ENCODE data around the gene APOO. TPM values are rescaled to one million over a fixed set of nuclear protein-coding genes. Genes with fewer than 3 reads are reported as not detected.

The APOO gene
- total RNA-seq, 1 donor from 2014 or later, result 27.7 TPM

DNA sequence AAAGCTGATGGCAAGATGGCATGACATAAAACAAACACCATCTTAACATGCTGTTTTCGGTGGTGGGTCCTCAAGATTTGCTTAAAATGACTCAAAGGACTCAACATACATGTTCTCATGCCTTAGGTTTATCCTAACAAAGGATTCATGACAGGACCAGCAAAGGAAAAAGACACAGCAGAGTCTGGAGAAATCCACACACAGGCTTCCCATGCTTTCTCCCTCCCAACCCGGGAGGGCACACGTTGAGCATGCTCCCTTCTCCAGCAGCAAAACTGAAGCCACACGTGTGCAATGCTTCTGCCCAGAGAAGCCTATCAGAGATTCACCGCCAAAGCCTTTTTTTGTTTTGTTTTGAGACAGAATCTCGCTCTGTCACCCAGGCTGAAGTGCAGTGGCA lies 84.9 kb downstream of the APOO start:
- no peak for DNase-seq (ENCODE audit: low spot score in 2 of 2)
- no peak for FAIRE-seq

GRCh38 chrX:23822397-23822796 lies 85.3 kb downstream of the APOO start:
- DNase-seq (ENCODE audit: low spot score in 2 of 2) (no peak), FAIRE-seq (peak; percentile 69)

GRCh38 chrX:23821847-23822246 lies 85.9 kb downstream of the APOO start:
- FAIRE-seq (no peak), DNase-seq (ENCODE audit: low spot score in 2 of 2) (no peak)

DNA sequence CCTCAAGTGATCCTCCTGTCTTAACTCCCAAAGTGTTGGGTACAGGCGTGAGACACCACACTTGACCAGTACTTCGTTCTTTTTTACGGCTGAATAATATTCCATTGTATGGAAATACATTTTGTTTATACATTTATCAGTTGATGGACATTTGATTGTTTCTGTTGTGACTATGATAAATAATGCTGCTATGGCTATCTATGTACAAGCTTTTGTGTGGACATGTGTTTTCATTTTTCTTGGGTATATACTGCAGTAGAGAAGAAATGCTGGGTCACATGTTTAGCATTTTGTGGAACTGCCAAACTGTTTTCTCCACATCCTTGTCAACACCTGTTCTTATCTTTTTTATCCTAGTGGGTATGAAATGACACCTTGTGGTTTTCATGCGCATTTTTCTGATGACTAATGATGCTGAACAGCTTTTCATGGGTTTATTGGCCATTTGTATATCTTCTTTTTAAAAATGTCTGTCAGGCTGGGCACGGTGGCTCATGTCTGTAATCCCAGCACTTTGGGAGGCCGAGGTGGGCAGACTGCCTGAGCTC lies 87.4 kb downstream of the APOO start:
- DNase-seq (ENCODE audit: low spot score in 2 of 2), result no peak

DNA sequence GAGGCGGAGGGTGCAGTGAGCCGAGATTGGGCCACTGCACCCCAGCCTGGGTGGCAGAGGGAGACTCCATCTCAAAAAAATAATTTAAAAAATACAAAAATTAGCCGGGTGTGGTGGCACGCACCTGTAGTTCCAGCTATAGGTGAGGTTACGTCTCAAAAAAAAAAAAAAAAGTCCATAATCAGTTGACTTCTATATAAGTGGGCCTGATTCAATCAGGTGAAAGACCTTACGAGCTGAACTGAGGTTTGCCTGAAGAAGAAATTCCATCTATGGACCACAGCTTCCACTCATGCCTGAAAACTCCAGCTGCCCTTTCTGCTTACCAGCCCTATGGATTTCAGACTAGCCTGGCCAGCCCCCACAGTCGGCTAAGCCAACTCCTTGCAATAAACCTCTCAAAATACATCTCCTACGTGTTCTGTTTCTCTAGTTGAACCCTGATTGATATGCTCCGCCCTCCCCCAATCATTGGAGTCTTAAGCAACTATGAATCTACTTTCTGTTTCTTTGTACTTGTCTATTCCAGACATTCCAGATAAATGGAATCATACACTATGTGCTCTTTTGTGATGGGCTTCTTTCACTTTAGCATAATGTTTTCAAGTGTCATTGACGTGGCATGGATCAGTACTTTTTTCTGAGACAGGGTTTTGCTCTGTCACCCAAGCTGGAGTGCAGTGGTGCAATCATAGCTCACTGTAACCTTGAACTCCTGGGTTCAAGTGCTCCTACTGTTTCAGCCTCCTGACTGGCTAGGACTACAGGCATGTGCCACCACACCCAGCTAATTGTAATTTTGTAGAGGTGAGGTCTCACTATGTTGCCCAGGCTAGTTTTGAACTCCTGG lies 88.1 kb downstream of the APOO start:
- no peak for FAIRE-seq
- no peak for DNase-seq (ENCODE audit: low spot score in 2 of 2)

More for the DNA sequence above, 87.4 kb downstream of the APOO start:
- FAIRE-seq, result no peak

DNA sequence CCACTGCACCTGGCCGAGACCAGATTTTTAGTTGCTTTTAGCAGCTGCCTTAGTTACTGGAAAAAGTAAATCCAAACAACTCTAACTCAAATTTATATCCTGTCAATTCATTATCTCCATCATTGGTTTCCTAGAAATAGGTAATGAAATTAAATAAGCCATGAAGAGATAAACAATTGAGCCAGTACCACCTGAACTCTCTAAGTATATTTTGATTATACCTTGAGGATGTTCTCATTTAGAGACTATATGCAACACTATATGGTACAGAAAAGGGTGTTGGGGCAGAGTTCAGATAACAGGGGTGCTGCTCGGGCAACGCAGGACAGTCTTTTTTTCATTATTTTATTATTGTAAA lies 89.8 kb downstream of the APOO start:
- DNase-seq (ENCODE audit: low spot score in 2 of 2), result no peak
- no peak for FAIRE-seq

GRCh38 chrX:23816179-23816578 lies 91.6 kb downstream of the APOO start:
- FAIRE-seq, result no peak

GRCh38 chrX:23815376-23815775 lies 92.4 kb downstream of the APOO start:
- DNase-seq (ENCODE audit: low spot score in 2 of 2) (no peak), FAIRE-seq (no peak)

More at GRCh38 chrX:23816179-23816578, 91.6 kb downstream of the APOO start:
- no peak for DNase-seq (ENCODE audit: low spot score in 2 of 2)

DNA sequence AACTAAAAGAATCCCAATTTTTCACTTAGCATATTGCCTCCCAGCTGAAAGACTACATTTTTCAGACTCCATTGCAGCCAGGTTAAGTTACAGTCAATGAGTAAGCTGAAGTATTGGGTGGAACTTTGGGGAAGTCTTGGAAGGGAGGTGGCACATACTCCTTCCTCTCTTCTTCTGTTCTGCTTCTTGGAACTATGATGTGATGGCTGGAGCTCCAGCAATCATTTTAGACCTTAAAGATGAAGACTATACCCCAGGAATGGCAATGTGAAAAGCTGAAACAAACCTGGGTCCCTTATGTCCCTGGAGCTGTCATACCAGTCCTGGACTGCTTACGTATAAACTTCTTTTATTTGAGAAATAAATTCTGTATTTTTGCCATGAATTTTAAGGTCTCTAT lies 93.9 kb downstream of the APOO start:
- no peak for FAIRE-seq
- no peak for DNase-seq (ENCODE audit: low spot score in 2 of 2)

DNA sequence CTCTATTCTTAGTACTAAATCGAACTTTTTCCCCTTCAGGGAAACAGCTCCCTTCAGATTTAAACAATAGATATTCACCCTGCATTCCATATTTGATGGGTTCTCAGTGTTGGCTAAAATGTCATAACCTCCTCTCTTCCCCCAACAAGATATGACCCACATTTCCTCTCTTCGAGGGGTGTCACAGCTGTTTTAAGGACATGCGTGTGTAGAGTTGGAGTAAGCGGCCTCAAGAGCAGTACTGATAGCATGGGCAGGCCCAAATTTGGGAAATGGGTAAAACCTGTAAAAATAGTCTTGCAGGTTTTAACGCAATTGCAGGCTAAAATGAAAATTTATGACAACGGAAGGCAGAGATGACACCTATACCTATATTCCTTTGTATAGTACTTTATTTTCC lies 96.1 kb downstream of the APOO start:
- DNase-seq (ENCODE audit: low spot score in 2 of 2), result no peak
- FAIRE-seq, result no peak

- FAIRE-seq, result no peak
- no peak for DNase-seq (ENCODE audit: low spot score in 2 of 2)
Measured at GRCh38 chrX:23811108-23811651, 96.6 kb downstream of the APOO start.

DNA sequence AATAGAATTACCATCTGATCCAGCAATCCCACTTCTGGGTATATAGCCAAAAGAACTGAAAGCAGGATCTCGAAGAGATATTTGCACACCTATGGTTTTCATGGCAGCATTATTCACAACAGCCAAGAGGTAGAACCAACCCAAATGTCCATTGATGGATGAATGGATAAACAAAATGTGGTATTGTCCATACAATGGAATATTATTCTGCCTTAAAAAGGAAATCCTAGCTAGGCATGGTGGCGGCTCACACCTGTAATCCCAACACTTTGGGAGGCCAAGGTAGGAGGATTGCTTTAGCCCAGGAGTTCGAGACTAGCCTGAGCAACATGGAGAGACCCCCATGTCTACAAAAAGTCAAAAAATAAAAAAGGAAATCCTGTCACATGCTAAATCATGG lies 97.5 kb downstream of the APOO start:
- FAIRE-seq, result no peak

DNA sequence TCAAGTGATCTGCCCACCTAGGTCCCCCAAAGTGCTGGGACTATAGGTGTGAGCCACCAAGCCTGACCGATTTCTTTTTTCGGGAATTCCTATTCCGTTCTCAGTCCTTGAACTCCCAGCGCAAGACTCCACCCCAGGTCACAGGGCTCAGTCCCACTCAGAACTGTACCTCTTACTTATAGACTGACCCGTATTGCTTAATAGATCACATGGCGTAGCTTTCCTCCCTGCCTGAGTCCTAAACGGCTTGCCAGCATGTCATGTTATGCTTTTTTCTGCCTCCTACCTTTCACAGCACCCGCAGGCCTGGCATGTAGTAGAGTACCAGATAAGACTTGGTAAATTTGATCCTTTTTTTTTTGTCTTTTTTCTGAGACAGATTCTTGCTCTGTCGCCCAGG lies 102.3 kb downstream of the APOO start:
- FAIRE-seq (no peak), DNase-seq (ENCODE audit: low spot score in 2 of 2) (no peak)

More for the DNA sequence above, 97.5 kb downstream of the APOO start:
- DNase-seq (ENCODE audit: low spot score in 2 of 2), result no peak

GRCh38 chrX:23804578-23804977 lies 103.2 kb downstream of the APOO start:
- no peak for DNase-seq (ENCODE audit: low spot score in 2 of 2)
- FAIRE-seq, result no peak

GRCh38 chrX:23803931-23804381 lies 103.8 kb downstream of the APOO start:
- FAIRE-seq, result no peak
- DNase-seq (ENCODE audit: low spot score in 2 of 2), result no peak

DNA sequence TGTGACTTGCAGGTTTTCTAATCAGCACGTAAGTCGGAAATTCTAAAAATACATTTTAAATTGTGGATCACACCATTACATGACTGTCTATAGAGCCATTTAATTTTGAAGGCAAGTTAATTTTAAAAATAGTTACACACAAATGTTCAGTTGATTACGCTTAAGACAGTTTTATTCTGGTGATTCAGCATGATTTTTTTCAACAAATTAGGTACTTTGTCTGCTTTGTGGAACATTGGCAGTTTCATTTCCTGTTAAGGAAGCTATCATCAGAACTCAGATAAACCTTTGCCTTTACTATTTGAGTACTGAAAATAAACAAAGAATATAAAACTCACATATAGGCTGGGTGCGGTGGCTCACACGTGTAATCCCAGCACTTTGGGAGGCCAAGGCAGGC lies 105.3 kb downstream of the APOO start:
- DNase-seq (ENCODE audit: low spot score in 2 of 2), result no peak
- FAIRE-seq, result no peak

DNA sequence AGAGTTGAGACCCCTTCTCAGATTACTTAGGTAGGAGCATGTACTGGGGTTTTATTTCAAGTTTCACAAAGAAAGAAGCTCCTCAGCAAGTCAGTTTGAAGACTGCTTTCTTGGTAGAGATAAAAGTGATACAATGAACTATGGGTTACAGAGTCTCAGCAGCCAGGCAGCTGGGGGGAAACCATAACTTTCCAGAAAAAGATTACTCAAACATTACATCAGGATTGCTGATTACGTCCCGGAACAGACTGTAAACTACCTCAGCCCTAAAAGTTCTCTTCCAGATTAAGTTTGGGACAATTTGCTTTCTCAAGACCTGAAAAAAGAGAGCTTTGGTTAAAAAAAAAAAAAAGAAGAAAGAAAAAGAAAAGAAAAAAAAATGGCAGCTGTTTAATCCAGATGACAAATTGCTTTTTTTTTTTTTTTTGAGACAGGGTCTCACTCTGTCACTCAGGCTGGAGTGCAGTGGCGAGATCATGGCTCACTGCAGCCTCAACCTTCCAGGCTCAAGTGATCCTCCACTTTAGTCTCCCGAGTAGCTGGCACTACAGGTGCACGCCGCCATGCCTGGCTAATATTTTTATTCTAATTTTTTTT lies 108.2 kb downstream of the APOO start:
- FAIRE-seq (no peak), DNase-seq (ENCODE audit: low spot score in 2 of 2) (no peak)

GRCh38 chrX:23797371-23798128 lies 110.2 kb downstream of the APOO start:
- DNase-seq (ENCODE audit: low spot score in 2 of 2) (no peak), FAIRE-seq (no peak)

DNA sequence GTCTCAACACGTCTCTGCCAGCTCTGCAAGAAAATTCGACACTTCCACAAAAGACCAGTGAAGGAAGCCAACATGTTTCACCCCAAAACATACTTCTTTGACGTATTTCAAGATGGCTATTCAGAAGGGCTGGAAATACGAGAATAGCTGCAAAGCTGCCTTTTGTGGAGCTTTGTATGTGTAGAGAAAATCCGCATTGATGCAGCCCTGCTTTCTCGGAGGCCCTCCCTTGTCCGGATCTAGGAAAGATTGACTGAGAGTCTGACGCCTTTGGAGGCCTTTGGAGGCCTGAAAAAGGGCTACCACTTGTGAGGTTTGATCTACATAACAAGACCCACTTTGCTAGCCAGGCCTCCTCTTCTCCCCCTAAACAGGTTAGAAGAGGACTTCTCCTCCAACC lies 112.5 kb downstream of the APOO start:
- DNase-seq (ENCODE audit: low spot score in 2 of 2), result no peak
- FAIRE-seq, result no peak

DNA sequence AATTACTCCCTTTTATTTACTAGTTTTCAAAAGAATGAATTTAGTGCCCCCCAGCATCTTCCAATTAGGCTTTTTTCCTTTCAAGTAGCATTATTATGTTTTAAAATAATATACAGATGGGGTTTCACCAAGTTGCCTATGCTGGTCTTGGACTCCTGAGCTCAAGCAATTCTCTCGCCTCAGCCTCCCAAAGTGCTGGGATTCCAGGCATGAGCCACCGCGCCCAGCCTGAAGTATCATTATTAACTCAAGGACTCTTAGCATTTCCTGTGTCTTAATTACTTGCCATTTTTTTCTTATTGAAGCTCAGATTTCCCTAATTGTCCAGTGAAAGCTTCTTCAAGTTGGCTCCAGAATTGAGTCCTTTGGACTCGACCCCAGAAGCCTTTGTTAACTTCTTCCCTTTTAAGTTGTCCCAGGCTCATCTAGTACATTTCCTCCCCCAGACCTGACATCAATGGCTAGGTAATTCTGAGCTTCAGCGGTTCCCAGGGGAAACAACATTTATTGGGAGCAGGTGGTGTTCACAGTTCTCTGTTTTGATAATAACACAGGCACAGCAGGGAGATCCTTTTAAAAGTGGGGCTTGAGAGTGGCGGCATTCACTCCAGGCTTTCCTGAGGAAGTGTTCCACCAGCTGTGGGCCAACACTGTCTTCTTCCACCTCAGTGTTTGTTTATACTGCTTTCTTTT lies 114.7 kb downstream of the APOO start:
- DNase-seq (ENCODE audit: low spot score in 2 of 2), result no peak

More for the DNA sequence above, 114.7 kb downstream of the APOO start:
- no peak for FAIRE-seq

Measured in frontal cortex (tissue), 4 donors.